ENCODE results near the gene FAM81A. TPM values are rescaled to one million over a fixed set of nuclear protein-coding genes. Genes with fewer than 3 reads are reported as not detected.

The FAM81A gene
- total RNA-seq, 1 experiment from 2014 or later, result not detected

- Histone ChIP-seq H3K27ac (ENCODE audit: low read length) (no peak overlapping the region), H3K4me3 (ENCODE audit: low read length) (no peak overlapping the region), H2AFZ (ENCODE audit: low read length) (no peak overlapping the region), H3K9me2 (replicated peaks; ENCODE audit: insufficient read depth, low read length) (no peaks in the 10 kb centered on the region), H3K9ac (ENCODE audit: low read length) (no peak overlapping the region), H3K9me3 (ENCODE audit: low read length) (no peaks in the 10 kb centered on the region), H3K36me3 (ENCODE audit: insufficient read depth, low read length) (no peaks in the 10 kb centered on the region), H3K4me1 (ENCODE audit: low read length) (no peaks in the 10 kb centered on the region), H3K27me3 (ENCODE audit: low read length) (no peaks in the 10 kb centered on the region), H3K4me2 (ENCODE audit: low read depth, low read length, poor library complexity, severe bottlenecking) (no peak overlapping the region), H4K20me1 (ENCODE audit: insufficient read depth, low read depth, low read length) (no peaks in the 10 kb centered on the region), H3K79me2 (ENCODE audit: low read length) (no peaks in the 10 kb centered on the region)
- no peak for DNase-seq
Measured at GRCh38 chr15:59555696-59556095, 117.7 kb downstream of the FAM81A start.

GRCh38 chr15:59556380-59556779 is 118.4 kb downstream of the FAM81A start:
- no peaks in the 10 kb centered on the region for H3K27me3 ChIP-seq (ENCODE audit: low read length)
- H3K4me2 ChIP-seq (ENCODE audit: low read depth, low read length, poor library complexity, severe bottlenecking), result no peak overlapping the region
- no peaks in the 10 kb centered on the region for H3K36me3 ChIP-seq (ENCODE audit: insufficient read depth, low read length)
- no peak overlapping the region for H3K27ac ChIP-seq (ENCODE audit: low read length)
- no peaks in the 10 kb centered on the region for H3K9me3 ChIP-seq (ENCODE audit: low read length)
- H3K9me2 ChIP-seq (replicated peaks; ENCODE audit: insufficient read depth, low read length), result no peaks in the 10 kb centered on the region
- H3K4me1 ChIP-seq (ENCODE audit: low read length), result no peaks in the 10 kb centered on the region
- no peak overlapping the region for H3K4me3 ChIP-seq (ENCODE audit: low read length)
- no peaks in the 10 kb centered on the region for H4K20me1 ChIP-seq (ENCODE audit: insufficient read depth, low read depth, low read length)
- no peak overlapping the region for H2AFZ ChIP-seq (ENCODE audit: low read length)
- no peak overlapping the region for H3K9ac ChIP-seq (ENCODE audit: low read length)
- H3K79me2 ChIP-seq (ENCODE audit: low read length), result no peaks in the 10 kb centered on the region
- no peak for DNase-seq

GRCh38 chr15:59557581-59557980 is 119.6 kb downstream of the FAM81A start:
- Histone ChIP-seq H3K27me3 (ENCODE audit: low read length) (no peaks in the 10 kb centered on the region), H3K4me1 (ENCODE audit: low read length) (no peaks in the 10 kb centered on the region), H3K9ac (ENCODE audit: low read length) (no peak overlapping the region), H3K9me3 (ENCODE audit: low read length) (no peaks in the 10 kb centered on the region), H3K4me3 (ENCODE audit: low read length) (no peak overlapping the region), H4K20me1 (ENCODE audit: insufficient read depth, low read depth, low read length) (no peaks in the 10 kb centered on the region), H3K9me2 (replicated peaks; ENCODE audit: insufficient read depth, low read length) (no peaks in the 10 kb centered on the region), H2AFZ (ENCODE audit: low read length) (no peak overlapping the region), H3K36me3 (ENCODE audit: insufficient read depth, low read length) (no peaks in the 10 kb centered on the region), H3K79me2 (ENCODE audit: low read length) (no peaks in the 10 kb centered on the region), H3K27ac (ENCODE audit: low read length) (no peak overlapping the region), H3K4me2 (ENCODE audit: low read depth, low read length, poor library complexity, severe bottlenecking) (no peak overlapping the region)
- no peak for DNase-seq

GRCh38 chr15:59558851-59559250 is 120.9 kb downstream of the FAM81A start:
- H3K36me3 ChIP-seq (ENCODE audit: insufficient read depth, low read length), result no peaks in the 10 kb centered on the region
- H3K4me3 ChIP-seq (ENCODE audit: low read length), result no peak overlapping the region
- no peak overlapping the region for H2AFZ ChIP-seq (ENCODE audit: low read length)
- no peaks in the 10 kb centered on the region for H3K79me2 ChIP-seq (ENCODE audit: low read length)
- no peaks in the 10 kb centered on the region for H3K27me3 ChIP-seq (ENCODE audit: low read length)
- no peak for DNase-seq
- no peaks in the 10 kb centered on the region for H3K4me1 ChIP-seq (ENCODE audit: low read length)
- no peaks in the 10 kb centered on the region for H3K9me3 ChIP-seq (ENCODE audit: low read length)
- no peak overlapping the region for H3K27ac ChIP-seq (ENCODE audit: low read length)
- H3K4me2 ChIP-seq (ENCODE audit: low read depth, low read length, poor library complexity, severe bottlenecking), result no peak overlapping the region
- H3K9me2 ChIP-seq (replicated peaks; ENCODE audit: insufficient read depth, low read length), result no peaks in the 10 kb centered on the region
- no peaks in the 10 kb centered on the region for H4K20me1 ChIP-seq (ENCODE audit: insufficient read depth, low read depth, low read length)
- H3K9ac ChIP-seq (ENCODE audit: low read length), result no peak overlapping the region

- H3K36me3 ChIP-seq (ENCODE audit: insufficient read depth, low read length), result no peaks in the 10 kb centered on the region
- H3K9me3 ChIP-seq (ENCODE audit: low read length), result no peaks in the 10 kb centered on the region
- H3K9ac ChIP-seq (ENCODE audit: low read length), result no peak overlapping the region
- DNase-seq, result no peak
- no peaks in the 10 kb centered on the region for H3K9me2 ChIP-seq (replicated peaks; ENCODE audit: insufficient read depth, low read length)
- H3K4me1 ChIP-seq (ENCODE audit: low read length), result no peaks in the 10 kb centered on the region
- H4K20me1 ChIP-seq (ENCODE audit: insufficient read depth, low read depth, low read length), result no peaks in the 10 kb centered on the region
- no peak overlapping the region for H3K27ac ChIP-seq (ENCODE audit: low read length)
- H2AFZ ChIP-seq (ENCODE audit: low read length), result no peak overlapping the region
- no peaks in the 10 kb centered on the region for H3K27me3 ChIP-seq (ENCODE audit: low read length)
- H3K79me2 ChIP-seq (ENCODE audit: low read length), result no peaks in the 10 kb centered on the region
- no peak overlapping the region for H3K4me3 ChIP-seq (ENCODE audit: low read length)
- no peak overlapping the region for H3K4me2 ChIP-seq (ENCODE audit: low read depth, low read length, poor library complexity, severe bottlenecking)
Measured at GRCh38 chr15:59561547-59561946, 123.6 kb downstream of the FAM81A start.

- Histone ChIP-seq H2AFZ (ENCODE audit: low read length) (no peak overlapping the region), H3K9me2 (replicated peaks; ENCODE audit: insufficient read depth, low read length) (no peaks in the 10 kb centered on the region), H4K20me1 (ENCODE audit: insufficient read depth, low read depth, low read length) (no peaks in the 10 kb centered on the region), H3K79me2 (ENCODE audit: low read length) (no peaks in the 10 kb centered on the region), H3K27ac (ENCODE audit: low read length) (no peak overlapping the region), H3K36me3 (ENCODE audit: insufficient read depth, low read length) (no peaks in the 10 kb centered on the region), H3K27me3 (ENCODE audit: low read length) (no peaks in the 10 kb centered on the region), H3K9ac (ENCODE audit: low read length) (no peak overlapping the region), H3K4me2 (ENCODE audit: low read depth, low read length, poor library complexity, severe bottlenecking) (no peak overlapping the region), H3K9me3 (ENCODE audit: low read length) (no peaks in the 10 kb centered on the region), H3K4me1 (ENCODE audit: low read length) (no peaks in the 10 kb centered on the region), H3K4me3 (ENCODE audit: low read length) (no peak overlapping the region)
- DNase-seq, result no peak
Measured at GRCh38 chr15:59562448-59563186, 124.6 kb downstream of the FAM81A start.

- H3K9me3 ChIP-seq (ENCODE audit: low read length), result no peaks in the 10 kb centered on the region
- no peak for DNase-seq
- no peaks in the 10 kb centered on the region for H3K79me2 ChIP-seq (ENCODE audit: low read length)
- H3K4me3 ChIP-seq (ENCODE audit: low read length), result no peak overlapping the region
- no peaks in the 10 kb centered on the region for H3K27me3 ChIP-seq (ENCODE audit: low read length)
- no peaks in the 10 kb centered on the region for H3K9me2 ChIP-seq (replicated peaks; ENCODE audit: insufficient read depth, low read length)
- no peak overlapping the region for H3K4me2 ChIP-seq (ENCODE audit: low read depth, low read length, poor library complexity, severe bottlenecking)
- no peaks in the 10 kb centered on the region for H4K20me1 ChIP-seq (ENCODE audit: insufficient read depth, low read depth, low read length)
- H2AFZ ChIP-seq (ENCODE audit: low read length), result no peak overlapping the region
- H3K4me1 ChIP-seq (ENCODE audit: low read length), result no peaks in the 10 kb centered on the region
- H3K9ac ChIP-seq (ENCODE audit: low read length), result no peak overlapping the region
- no peak overlapping the region for H3K27ac ChIP-seq (ENCODE audit: low read length)
- H3K36me3 ChIP-seq (ENCODE audit: insufficient read depth, low read length), result no peaks in the 10 kb centered on the region
Measured at GRCh38 chr15:59565299-59565698, 127.3 kb downstream of the FAM81A start.

GRCh38 chr15:59567324-59567723 is 129.3 kb downstream of the FAM81A start:
- H3K27me3 ChIP-seq (ENCODE audit: low read length), result no peaks in the 10 kb centered on the region

More at GRCh38 chr15:59567324-59567723, 129.3 kb downstream of the FAM81A start:
- Histone ChIP-seq H3K79me2 (ENCODE audit: low read length) (no peaks in the 10 kb centered on the region), H3K4me2 (ENCODE audit: low read depth, low read length, poor library complexity, severe bottlenecking) (no peak overlapping the region), H3K9ac (ENCODE audit: low read length) (no peak overlapping the region), H3K36me3 (ENCODE audit: insufficient read depth, low read length) (no peaks in the 10 kb centered on the region), H4K20me1 (ENCODE audit: insufficient read depth, low read depth, low read length) (no peaks in the 10 kb centered on the region), H3K4me3 (ENCODE audit: low read length) (no peak overlapping the region), H3K9me3 (ENCODE audit: low read length) (no peaks in the 10 kb centered on the region), H2AFZ (ENCODE audit: low read length) (no peak overlapping the region), H3K4me1 (ENCODE audit: low read length) (no peaks in the 10 kb centered on the region), H3K27ac (ENCODE audit: low read length) (no peak overlapping the region), H3K9me2 (replicated peaks; ENCODE audit: insufficient read depth, low read length) (no peaks in the 10 kb centered on the region)
- no peak for DNase-seq
